HepG2 (cell line): ENCODE measurements around the gene CLTA. TPM values are rescaled to one million over a fixed set of nuclear protein-coding genes. Genes with fewer than 3 reads are reported as not detected.

ENCODE experiments used
- ATAC-seq: fragments of 200-7000 bp; cut with Tn5 transposase; 3 replicates; pipeline ENCODE4 v1.9.1; 2020; ENCODE audit warnings: mild to moderate bottlenecking, moderate library complexity
- BruUV-seq: library from RNA; stranded (reverse); fragments of 400-500 nt; replicated peaks from 2 replicates; lab custom pipeline; 2021; lab: Mats Ljungman, UMichigan
- CTCF ChIA-PET: fragments of 300-600 bp; formaldehyde crosslinking; extraction: SDS; loops from one replicate; lab custom pipeline; 2021; ENCODE audit warnings: low total read pairs, inconsistent platforms, low intra/inter-chr PET ratio; lab: Yijun Ruan, JAX
- POLR2A ChIA-PET: fragments of 350-600 bp; sonication (Branson Sonifier 250); formaldehyde crosslinking; loops from one replicate; lab custom pipeline; 2020; ENCODE audit warnings: antibody characterized with exemption, inconsistent platforms; lab: Yijun Ruan, JAX
- DNase-seq: peaks from one replicate; pipeline ENCODE4 v3.0.0-alpha.2; 2015; ENCODE audit warnings: low spot score
- FAIRE-seq: peaks from 3 replicates; lab custom pipeline; 2011; peaks lifted over from hg19 to GRCh38; lab: Jason Lieb, UNC
- H2AFZ ChIP-seq: one replicate; pipeline ENCODE4 v1.6.1; 2011; ENCODE audit warnings: low read length, inconsistent platforms
- H3K27ac ChIP-seq: fragments of 300-600 bp; 3 replicates; pipeline ENCODE4 v1.8.0; 2011; ENCODE audit warnings: mixed run types, mild to moderate bottlenecking, mixed read lengths, low read length, inconsistent platforms; ENCODE audit not compliant: insufficient read depth; ENCODE audit errors: extremely low read length
- H3K27me3 ChIP-seq, 2 experiments: fragments of 200-600 bp in 1 of 2; 2 replicates in 1 of 2; 3 replicates in 1 of 2; pipeline versions ENCODE4 v1.6.0 to v1.8.0; 2011; ENCODE audit warnings: low read length in 2 of 2, mild to moderate bottlenecking in 2 of 2, moderate library complexity in 2 of 2, inconsistent platforms in 1 of 2; ENCODE audit not compliant: insufficient read depth in 2 of 2, control insufficient read depth in 1 of 2
- H3K36me3 ChIP-seq, 2 experiments: fragments of 200-600 bp in 1 of 2; replicated peaks in 1 of 2; 2 replicates in 1 of 2; 3 replicates in 1 of 2; pipeline versions ENCODE4 v1.5.1 to v1.8.0; 2011; ENCODE audit warnings: low read length in 2 of 2, inconsistent platforms in 1 of 2; ENCODE audit not compliant: insufficient read depth in 2 of 2, control insufficient read depth in 1 of 2
- H3K4me1 ChIP-seq: 2 replicates; pipeline ENCODE4 v1.5.1; 2012; ENCODE audit warnings: low read length, inconsistent platforms; ENCODE audit not compliant: insufficient read depth
- H3K4me2 ChIP-seq: 2 replicates; pipeline ENCODE4 v1.6.0; 2011; ENCODE audit warnings: low read depth, low read length, inconsistent platforms
- H3K4me3 ChIP-seq, 3 experiments: fragments of 200-600 bp in 1 of 3; sonication (generic), shearing (Covaris generic) in 1 of 3; replicated peaks in 1 of 3; 2 replicates each; pipeline ENCODE4 v1.5.1; 2011 to 2016; ENCODE audit warnings: low read length in 3 of 3, inconsistent platforms in 2 of 3, low read depth in 2 of 3, mild to moderate bottlenecking in 2 of 3, control low read depth in 1 of 3, mixed read lengths in 1 of 3; ENCODE audit not compliant: insufficient read depth in 1 of 3
- H3K79me2 ChIP-seq: one replicate; pipeline ENCODE4 v1.6.1; 2011; ENCODE audit warnings: low read length, inconsistent platforms; ENCODE audit not compliant: insufficient read depth
- H3K9ac ChIP-seq: 2 replicates; pipeline ENCODE4 v1.6.0; 2011; ENCODE audit warnings: mild to moderate bottlenecking, low read depth, low read length, inconsistent platforms; ENCODE audit not compliant: insufficient read depth
- H3K9me3 ChIP-seq: 2 replicates; pipeline ENCODE4 v1.5.1; 2012; ENCODE audit warnings: mild to moderate bottlenecking, low read length
- H4K20me1 ChIP-seq: 2 replicates; pipeline ENCODE4 v1.6.0; 2011; ENCODE audit warnings: inconsistent platforms, mild to moderate bottlenecking, low read length, moderate library complexity; ENCODE audit not compliant: insufficient read depth
- GFI1 ChIP-seq: sonication (generic); formaldehyde crosslinking; IDR thresholded peaks from 2 replicates; pipeline ENCODE4 v1.5.0; 2020; ENCODE audit warnings: missing genetic modification reagents, mild to moderate bottlenecking, borderline replicate concordance
- HNF1B ChIP-seq: sonication (generic); formaldehyde crosslinking; IDR thresholded peaks from 2 replicates; pipeline ENCODE4 v1.5.1; 2020; ENCODE audit warnings: mild to moderate bottlenecking, moderate library complexity, missing genetic modification reagents
- MED8 ChIP-seq: sonication (generic); formaldehyde crosslinking; IDR thresholded peaks from 2 replicates; pipeline ENCODE4 v1.8.1; 2023; ENCODE audit warnings: mild to moderate bottlenecking, missing genetic modification reagents; ENCODE audit not compliant: insufficient replicate concordance
- ZBTB44 ChIP-seq: sonication (generic); formaldehyde crosslinking; IDR thresholded peaks from 2 replicates; pipeline ENCODE4 v1.4.0; 2020; ENCODE audit warnings: missing genetic modification reagents
- ZNF3 ChIP-seq: IDR thresholded peaks from 2 replicates; pipeline ENCODE4 v1.7.0; 2017; ENCODE audit warnings: inconsistent platforms
- ZNF781 ChIP-seq: sonication (generic); formaldehyde crosslinking; IDR thresholded peaks from 2 replicates; pipeline ENCODE4 v1.5.1; 2020; ENCODE audit warnings: borderline replicate concordance, mild to moderate bottlenecking, missing genetic modification reagents; ENCODE audit errors: not compliant biosample characterization
- WGBS: methylation state at CpG from one replicate; pipeline ENCODE4 v1.1.6; 2017; ENCODE audit warnings: low lambda C conversion rate; 5-methylcytosine and 5-hydroxymethylcytosine counted together
- in situ Hi-C: cut with HindIII; loops from 2 replicates; pipeline ENCODE4 v1.10.0; 2017; ENCODE audit warnings: low pct_unique_long_range_greater_than_20kb; ENCODE audit not compliant: extremely low pct_ligation_motif_present
- intact Hi-C: fragments of 100-400 bp; cut with micrococcal nuclease; formaldehyde crosslinking; loops from one replicate; pipeline ENCODE4 v1.10.0; 2022; ENCODE audit not compliant: unreplicated experiment
- polyA plus RNA-seq, 8 experiments: library from polyadenylated mRNA; depleted of rRNA in 3 of 8; stranded (reverse) in 7 of 8; unstranded in 1 of 8; fragments of >200 nt; fragmentation: Illumina TruSeq in 4 of 8; extraction: Trizol in 4 of 8; gene quantifications; 2 replicates each; pipeline versions ENCODE4 v1.2.1 to v1.2.3, GENCODE V29; 2011 to 2016; ENCODE audit warnings: low read depth in 4 of 8, missing spikeins in 1 of 8, mixed read lengths in 1 of 8; ENCODE audit not compliant: insufficient read depth in 1 of 8
- total RNA-seq, 5 experiments: library from RNA; depleted of rRNA; stranded (reverse); fragments of >200 nt; fragmentation: Illumina TruSeq; extraction: Trizol; gene quantifications; 2 replicates each; pipeline ENCODE4 v1.2.3, GENCODE V29; 2016; ENCODE audit warnings: low read depth in 1 of 5

CLTA gene
- total and polyA plus RNA-seq, 2 of the 13 experiments (the other 11 are each of a cell fraction or from before 2014, with no cell fraction given), result 143 to 222 TPM

- Histone ChIP-seq H3K9ac (no peak overlapping the region), H3K27me3 (no peaks in the 10 kb centered on the region), H3K9me3 (no peaks in the 10 kb centered on the region), H2AFZ (no peak overlapping the region), H3K36me3 (peaks cover 36 to 91% of the 10 kb centered on the region in 2 experiments), H3K27ac (peak overlapping the region; percentile 65), H3K4me3 (no peak overlapping the region), H4K20me1 (peaks cover 9% of the 10 kb centered on the region; the same call in 1 of the 2 replicates), H3K79me2 (peaks cover 21% of the 10 kb centered on the region), H3K4me1 (peaks cover 37% of the 10 kb centered on the region), H3K4me2 (peak overlapping the region; percentile 33)
- intact Hi-C loops, result no loop called here
- no TSS peak for BruUV-seq
- TF ChIP-seq ZNF3 (CRISPR knock-in tag), result no peak
- TF ChIP-seq ZBTB44 (CRISPR knock-in tag), result no peak
- no peak for TF ChIP-seq GFI1 (CRISPR knock-in tag)
- peak; percentile 45 for TF ChIP-seq ZNF781 (CRISPR knock-in tag)
- TF ChIP-seq HNF1B, result no peak
- TF ChIP-seq MED8, result no peak
- no peak for DNase-seq
- ChIA-PET CTCF (no interaction called here), POLR2A (interaction anchor here (0.8 to 4.7 kb wide), 3 partner anchors 15 to 51 kb away, joined by 3 to 62 read pairs (median 4); partner anchors contain the start of genes CLTA and GNE)
- ATAC-seq, result peak; percentile 40
- no peak for FAIRE-seq
- in situ Hi-C loops, result no loop called here
- 93% methylated on average over 4 of the region's 4 CpGs for WGBS
These were observed 16.3 kb downstream of the CLTA start for GRCh38 chr9:36207016-36207415.
